SK-N-SH (cell line): Measurements from ENCODE around the gene POLD3. TPM values are rescaled to one million over a fixed set of nuclear protein-coding genes. Genes with fewer than 3 reads are reported as not detected.

Experiments
- CTCF ChIA-PET: fragments of 300-600, 350-600 bp; formaldehyde crosslinking; extraction: SDS; loops from one replicate; lab custom pipeline; 2021; lab: Yijun Ruan, JAX
- POLR2A ChIA-PET: fragments of 350-600 bp; sonication (Branson Sonifier 250); formaldehyde crosslinking; extraction: SDS; loops from one replicate; lab custom pipeline; 2020; ENCODE audit warnings: antibody characterized with exemption, inconsistent platforms; lab: Yijun Ruan, JAX
- DNase-seq: peaks from one replicate; pipeline ENCODE4 v3.0.0; 2012
- H2AFZ ChIP-seq: fragments of 200-600 bp; sonication (generic); 2 replicates; pipeline ENCODE4 v1.8.1; 2016; ENCODE audit warnings: antibody characterized with exemption, mild to moderate bottlenecking, low read depth
- H3F3A ChIP-seq: fragments of 200-600 bp; sonication (generic); replicated peaks from 2 replicates; pipeline ENCODE3; 2016; ENCODE audit warnings: antibody characterized with exemption, mild to moderate bottlenecking; ENCODE audit not compliant: insufficient read depth
- H3K27ac ChIP-seq, 2 experiments: fragments of 200-500 bp in 1 of 2; fragments of 200-600 bp in 1 of 2; sonication (Bioruptor generic) in 1 of 2; sonication (generic), shearing (Covaris generic) in 1 of 2; 2 replicates each; pipeline versions ENCODE4 v1.5.1 to v1.6.1; 2014 to 2016; ENCODE audit warnings: low read depth in 2 of 2, inconsistent platforms in 1 of 2, low read length in 1 of 2, mild to moderate bottlenecking in 1 of 2, mixed read lengths in 1 of 2
- H3K27me3 ChIP-seq: fragments of 200-600 bp; sonication (generic), shearing (Covaris generic); 2 replicates; pipeline ENCODE4 v1.6.1; 2016; ENCODE audit warnings: mixed run types; ENCODE audit not compliant: insufficient read depth
- H3K36me3 ChIP-seq, 2 experiments: fragments of 200-500 bp in 1 of 2; fragments of 200-600 bp in 1 of 2; sonication (Bioruptor generic) in 1 of 2; sonication (generic) in 1 of 2; replicated peaks in 1 of 2; 2 replicates each; pipeline versions ENCODE3 to v1.5.1; 2014 to 2016; ENCODE audit warnings: low read length in 1 of 2, mild to moderate bottlenecking in 1 of 2; ENCODE audit not compliant: insufficient read depth in 2 of 2, control insufficient read depth in 1 of 2
- H3K4me1 ChIP-seq, 2 experiments: fragments of 200-500 bp in 1 of 2; fragments of 200-600 bp in 1 of 2; sonication (Bioruptor generic) in 1 of 2; sonication (generic), shearing (Covaris generic) in 1 of 2; 2 replicates each; pipeline versions ENCODE4 v1.5.1 to v1.6.1; 2014 to 2016; ENCODE audit warnings: low read depth in 1 of 2, low read length in 1 of 2, mixed run types in 1 of 2; ENCODE audit not compliant: insufficient read depth in 2 of 2, control insufficient read depth in 1 of 2
- H3K4me2 ChIP-seq: fragments of 200-600 bp; sonication (generic), shearing (Covaris generic); 2 replicates; pipeline ENCODE4 v1.6.1; 2017; ENCODE audit warnings: mixed run types
- H3K4me3 ChIP-seq, 2 experiments: fragments of 200-500 bp in 1 of 2; fragments of 200-600 bp in 1 of 2; sonication (Bioruptor generic) in 1 of 2; sonication (generic), shearing (Covaris generic) in 1 of 2; 2 replicates each; pipeline versions ENCODE4 v1.5.1 to v1.8.1; 2014 to 2016; ENCODE audit warnings: low read depth in 2 of 2, inconsistent platforms in 1 of 2, low read length in 1 of 2, mild to moderate bottlenecking in 1 of 2, mixed read lengths in 1 of 2, moderate library complexity in 1 of 2
- H3K79me2 ChIP-seq: fragments of 200-600 bp; sonication (generic); 2 replicates; pipeline ENCODE4 v1.8.1; 2017; ENCODE audit warnings: mild to moderate bottlenecking; ENCODE audit not compliant: insufficient read depth
- H3K9ac ChIP-seq: fragments of 200-600 bp; sonication (generic); 2 replicates; pipeline ENCODE4 v1.6.1; 2017; ENCODE audit warnings: mixed run types
- H3K9me2 ChIP-seq: fragments of 200-600 bp; sonication (generic); 2 replicates; pipeline ENCODE4 v1.6.1; 2017; ENCODE audit warnings: mixed run types
- H3K9me3 ChIP-seq: fragments of 200-600 bp; sonication (generic); 2 replicates; pipeline ENCODE4 v1.6.1; 2017; ENCODE audit warnings: mixed run types, mild to moderate bottlenecking, moderate library complexity
- H4K20me1 ChIP-seq: fragments of 200-600 bp; sonication (generic); 2 replicates; pipeline ENCODE4 v1.6.1; 2017; ENCODE audit warnings: mild to moderate bottlenecking, mixed run types; ENCODE audit not compliant: insufficient read depth
- CHD2 ChIP-seq: fragments of 150-350 bp; IDR thresholded peaks from 2 replicates; pipeline ENCODE4 v1.6.1; 2018; ENCODE audit warnings: low read length; ENCODE audit not compliant: partially characterized antibody
- CTCF ChIP-seq: fragments of 200-600 bp; sonication (generic); IDR thresholded peaks from 2 replicates; pipeline ENCODE4 v1.6.1; 2017; ENCODE audit warnings: antibody characterized with exemption, mild to moderate bottlenecking, moderate library complexity
- EP300 ChIP-seq, 2 experiments: IDR thresholded peaks; 2 replicates each; pipeline versions ENCODE4 v1.4.0 to v1.6.1; 2012; ENCODE audit warnings: borderline replicate concordance in 1 of 2, low read depth in 1 of 2, low read length in 1 of 2
- GABPA ChIP-seq: IDR thresholded peaks from 2 replicates; pipeline ENCODE4 v1.4.0; 2012; ENCODE audit warnings: low read depth, mild to moderate bottlenecking
- IRF3 ChIP-seq: fragments of 150-350 bp; IDR thresholded peaks from 2 replicates; pipeline ENCODE4 v1.6.1; 2016; ENCODE audit warnings: mild to moderate bottlenecking, low read depth, low read length
- JUND ChIP-seq: IDR thresholded peaks from 2 replicates; pipeline ENCODE4 v1.4.0; 2012
- MAX ChIP-seq: IDR thresholded peaks from 2 replicates; pipeline ENCODE4 v1.4.0; 2012; ENCODE audit warnings: low read depth
- NFIC ChIP-seq: IDR thresholded peaks from 2 replicates; pipeline ENCODE4 v1.4.0; 2012; ENCODE audit warnings: borderline replicate concordance
- PBX3 ChIP-seq: IDR thresholded peaks from 2 replicates; pipeline ENCODE4; 2012
- POLR2AphosphoS5 ChIP-seq: IDR thresholded peaks from 2 replicates; pipeline ENCODE4 v1.6.1; 2012; ENCODE audit warnings: low read depth, low read length
- REST ChIP-seq: IDR thresholded peaks from 2 replicates; pipeline ENCODE4 v1.6.1; 2012; ENCODE audit warnings: mild to moderate bottlenecking, low read depth, low read length, moderate library complexity
- SMC3 ChIP-seq: IDR thresholded peaks from 2 replicates; pipeline ENCODE4 v1.6.1; 2012; ENCODE audit warnings: low read depth, low read length, improper control_type of control experiment
- TEAD4 ChIP-seq: IDR thresholded peaks from 2 replicates; pipeline ENCODE4 v1.4.0; 2012; ENCODE audit warnings: mild to moderate bottlenecking, borderline replicate concordance; ENCODE audit not compliant: insufficient read depth
- YY1 ChIP-seq: IDR thresholded peaks from 2 replicates; pipeline ENCODE4 v1.4.0; 2012; ENCODE audit warnings: low read depth, mild to moderate bottlenecking
- WGBS: methylation state at CpG from one replicate; pipeline ENCODE4 v1.1.6; 2017; ENCODE audit warnings: low lambda C conversion rate; 5-methylcytosine and 5-hydroxymethylcytosine counted together
- polyA plus RNA-seq, 3 experiments: library from polyadenylated mRNA; depleted of rRNA; stranded (reverse); fragments of >200 nt; gene quantifications; 2 replicates each; pipeline ENCODE4 v1.2.3, GENCODE V29; 2012
- TF ChIP-seq, protein P1 (sequence below): fragments of 150-350 bp; IDR thresholded peaks from 2 replicates; pipeline ENCODE4 v1.6.1; 2017; ENCODE audit warnings: antibody characterized with exemption, low read length, low read depth, borderline replicate concordance
- TF ChIP-seq, protein P2 (sequence below): IDR thresholded peaks from 2 replicates; pipeline ENCODE4 v1.4.0; 2012; ENCODE audit warnings: low read depth, borderline replicate concordance

Gene POLD3
- polyA plus RNA-seq, 1 of the 3 experiments (the other 2 are of a cell fraction) = 7.9 TPM

DNA sequence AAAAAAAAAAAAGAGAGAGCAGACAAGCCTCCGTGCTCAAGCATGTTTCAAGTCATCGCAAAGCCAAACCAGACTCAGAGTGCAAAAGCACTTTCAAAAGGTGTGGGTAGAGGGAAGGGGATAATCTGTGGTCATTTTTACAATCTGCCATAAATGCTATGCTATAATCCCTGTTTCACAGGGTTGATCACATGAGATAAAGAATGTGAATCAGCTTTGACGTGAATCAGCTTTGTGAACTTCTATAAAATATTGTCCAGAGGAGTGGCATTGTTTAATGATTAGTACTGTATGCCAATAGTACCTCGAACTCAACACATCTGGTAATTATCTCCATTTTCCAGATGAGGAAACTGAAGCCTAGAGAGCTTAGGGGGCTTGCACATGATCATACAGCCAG, 20.0 kb upstream of the POLD3 start:
- no peaks in the 10 kb centered on the region for H3K4me1 ChIP-seq
- H4K20me1 ChIP-seq = no peaks in the 10 kb centered on the region
- no peaks in the 10 kb centered on the region for H3K79me2 ChIP-seq
- H3K27me3 ChIP-seq = no peaks in the 10 kb centered on the region; the same call in 1 of the 2 replicates
- ChIA-PET POLR2A (no interaction called here), CTCF (interaction anchor here (1.0 to 17.0 kb wide), 6 partner anchors 9 to 317 kb away, joined by 3 to 349 read pairs (median 8); no protein-coding TSS in a partner anchor)
- DNase-seq = no peak
- 65% methylated on average over 4 of the region's 4 CpGs for WGBS
- no peaks in the 10 kb centered on the region for H3K9me3 ChIP-seq
- no peaks in the 10 kb centered on the region for H3K36me3 ChIP-seq
- no peak overlapping the region for H2AFZ ChIP-seq
- no peak overlapping the region for H3K4me2 ChIP-seq
- H3K27ac ChIP-seq = no peak overlapping the region
- H3K4me3 ChIP-seq = no peak overlapping the region
- H3K9ac ChIP-seq = no peak overlapping the region
- TF ChIP-seq NFIC = no peak
- no peak for TF ChIP-seq EP300 (IDR thresholded peaks at IDR 0.05; ENCODE audit: borderline replicate concordance in 1 of 2, low read depth in 1 of 2, low read length in 1 of 2)
- no peaks in the 10 kb centered on the region for H3K9me2 ChIP-seq
- no peaks in the 10 kb centered on the region for H3F3A ChIP-seq

GRCh38 chr11:74574563-74574962, 17.8 kb upstream of the POLD3 start:
- Histone ChIP-seq H3K9ac (no peak overlapping the region), H2AFZ (no peak overlapping the region), H3K79me2 (no peaks in the 10 kb centered on the region), H3K9me2 (no peaks in the 10 kb centered on the region), H3K4me2 (no peak overlapping the region), H3K9me3 (no peaks in the 10 kb centered on the region), H4K20me1 (no peaks in the 10 kb centered on the region), H3K4me3 (no peak overlapping the region), H3F3A (no peaks in the 10 kb centered on the region), H3K36me3 (no peaks in the 10 kb centered on the region), H3K27ac (no peak overlapping the region), H3K27me3 (no peaks in the 10 kb centered on the region), H3K4me1 (peaks cover 0 to 8% of the 10 kb centered on the region in 2 experiments; a peak in 2 of 4 replicates)
- POLR2A ChIA-PET = no interaction called here
- DNase-seq = no peak
- CTCF ChIA-PET = interaction anchor here (17.0 kb wide), 1 partner anchor 123 kb away, joined by 349 read pairs; no protein-coding TSS in a partner anchor
- 71% methylated on average over 6 of the region's 6 CpGs for WGBS
- TF ChIP-seq CHD2 = no peak
- TF ChIP-seq, protein P1, sequence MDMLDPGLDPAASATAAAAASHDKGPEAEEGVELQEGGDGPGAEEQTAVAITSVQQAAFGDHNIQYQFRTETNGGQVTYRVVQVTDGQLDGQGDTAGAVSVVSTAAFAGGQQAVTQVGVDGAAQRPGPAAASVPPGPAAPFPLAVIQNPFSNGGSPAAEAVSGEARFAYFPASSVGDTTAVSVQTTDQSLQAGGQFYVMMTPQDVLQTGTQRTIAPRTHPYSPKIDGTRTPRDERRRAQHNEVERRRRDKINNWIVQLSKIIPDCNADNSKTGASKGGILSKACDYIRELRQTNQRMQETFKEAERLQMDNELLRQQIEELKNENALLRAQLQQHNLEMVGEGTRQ = no peak
- no peak for TF ChIP-seq YY1
- TF ChIP-seq JUND = no peak
- no peak for TF ChIP-seq SMC3
- TF ChIP-seq MAX = no peak
- TF ChIP-seq, protein P2, sequence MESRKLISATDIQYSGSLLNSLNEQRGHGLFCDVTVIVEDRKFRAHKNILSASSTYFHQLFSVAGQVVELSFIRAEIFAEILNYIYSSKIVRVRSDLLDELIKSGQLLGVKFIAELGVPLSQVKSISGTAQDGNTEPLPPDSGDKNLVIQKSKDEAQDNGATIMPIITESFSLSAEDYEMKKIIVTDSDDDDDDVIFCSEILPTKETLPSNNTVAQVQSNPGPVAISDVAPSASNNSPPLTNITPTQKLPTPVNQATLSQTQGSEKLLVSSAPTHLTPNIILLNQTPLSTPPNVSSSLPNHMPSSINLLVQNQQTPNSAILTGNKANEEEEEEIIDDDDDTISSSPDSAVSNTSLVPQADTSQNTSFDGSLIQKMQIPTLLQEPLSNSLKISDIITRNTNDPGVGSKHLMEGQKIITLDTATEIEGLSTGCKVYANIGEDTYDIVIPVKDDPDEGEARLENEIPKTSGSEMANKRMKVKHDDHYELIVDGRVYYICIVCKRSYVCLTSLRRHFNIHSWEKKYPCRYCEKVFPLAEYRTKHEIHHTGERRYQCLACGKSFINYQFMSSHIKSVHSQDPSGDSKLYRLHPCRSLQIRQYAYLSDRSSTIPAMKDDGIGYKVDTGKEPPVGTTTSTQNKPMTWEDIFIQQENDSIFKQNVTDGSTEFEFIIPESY = no peak
- no peak for TF ChIP-seq TEAD4
- no peak for TF ChIP-seq PBX3
- TF ChIP-seq IRF3 = no peak
- TF ChIP-seq REST = no peak
- TF ChIP-seq POLR2AphosphoS5 = no peak
- no peak for TF ChIP-seq CTCF
- TF ChIP-seq EP300 (IDR thresholded peaks at IDR 0.05; ENCODE audit: borderline replicate concordance in 1 of 2, low read depth in 1 of 2, low read length in 1 of 2) = no peak
- no peak for TF ChIP-seq GABPA
